K562 (cell line): ENCODE results near the gene MSTO1. TPM values are rescaled to one million over a fixed set of nuclear protein-coding genes. Genes with fewer than 3 reads are reported as not detected.

ENCODE experiments used
- ARID2 ChIP-seq: fragments of 450-650 bp; IDR thresholded peaks from 2 replicates; pipeline ENCODE4 v1.6.1; 2017; ENCODE audit warnings: antibody characterized with exemption, mild to moderate bottlenecking
- ARID4B ChIP-seq: sonication (generic); formaldehyde crosslinking; IDR thresholded peaks from 2 replicates; pipeline ENCODE4 v1.8.0; 2022; ENCODE audit warnings: mild to moderate bottlenecking, missing genetic modification reagents
- FOS ChIP-seq: IDR thresholded peaks from 3 replicates; pipeline ENCODE4 v1.6.1; 2011; ENCODE audit not compliant: insufficient read length; ENCODE audit errors: extremely low read depth
- GABPA ChIP-seq: fragments of 200-800 bp; sonication (Bioruptor generic); conservative IDR thresholded peaks from 2 replicates; pipeline ENCODE4 v1.6.1; 2016; ENCODE audit warnings: low read depth, missing genetic modification characterization, missing compliant biosample characterization
- HNRNPLL ChIP-seq: fragments of 200-400 bp; formaldehyde crosslinking; IDR thresholded peaks from 2 replicates; pipeline ENCODE4 v1.6.1; 2017; ENCODE audit warnings: low read length, low read depth, mild to moderate bottlenecking; ENCODE audit not compliant: poor library complexity, severe bottlenecking
- NR2C1 ChIP-seq, 2 experiments: fragments of 450-650 bp; IDR thresholded peaks; 2 replicates each; pipeline ENCODE4 v1.6.1; 2017; ENCODE audit warnings: mild to moderate bottlenecking in 2 of 2, antibody characterized with exemption in 1 of 2, inconsistent platforms in 1 of 2, missing compliant biosample characterization in 1 of 2, missing genetic modification characterization in 1 of 2
- NRF1 ChIP-seq, 2 experiments: fragments of 450-650 bp; IDR thresholded peaks in 1 of 2; conservative IDR thresholded peaks in 1 of 2; 2 replicates each; pipeline ENCODE4 v1.6.1; 2014; ENCODE audit warnings: mild to moderate bottlenecking in 2 of 2
- TAF7 ChIP-seq: fragments of 450-650 bp; IDR thresholded peaks from 2 replicates; pipeline ENCODE4 v1.6.1; 2016; ENCODE audit warnings: missing genetic modification characterization, missing compliant biosample characterization
- ZBTB5 ChIP-seq: fragments of 450-650 bp; IDR thresholded peaks from 2 replicates; pipeline ENCODE4 v1.6.1; 2017; ENCODE audit warnings: antibody characterized with exemption
- ZNF277 ChIP-seq: fragments of 250-450 bp; sonication (Bioruptor Pico); IDR thresholded peaks from 2 replicates; pipeline ENCODE4 v1.8.0; 2022; ENCODE audit warnings: inconsistent platforms, mild to moderate bottlenecking, moderate library complexity, borderline replicate concordance
- polyA plus RNA-seq, 8 experiments: library from polyadenylated mRNA; depleted of rRNA in 4 of 8; stranded (reverse) in 5 of 8; unstranded in 3 of 8; fragments of >200 nt; fragmentation: Nextera tagmentation in 2 of 8; fragmentation: Illumina TruSeq in 1 of 8; extraction: Ambion mirVana in 2 of 8; extraction: Trizol in 1 of 8; gene quantifications; 2 replicates each; pipeline versions ENCODE4 v1.2.1 to v1.2.3, GENCODE V29; 2011 to 2014; ENCODE audit warnings: inconsistent platforms in 1 of 8, missing spikeins in 1 of 8
- total RNA-seq, 7 experiments: library from RNA; depleted of rRNA in 6 of 7; stranded (reverse); fragments of >200 nt in 6 of 7; fragmentation: Illumina TruSeq in 2 of 7; extraction: Trizol in 2 of 7; gene quantifications; 2 replicates each; pipeline versions ENCODE4 v1.2.1 to v1.2.3, GENCODE V29; 2011 to 2021; ENCODE audit warnings: low replicate concordance in 1 of 7
- TF ChIP-seq, protein P1 (sequence below): fragments of 250-450 bp; sonication (Bioruptor Pico); IDR thresholded peaks from 2 replicates; pipeline ENCODE4 v1.9.0; 2021; ENCODE audit warnings: mild to moderate bottlenecking, inconsistent platforms

The MSTO1 gene
- total and polyA plus RNA-seq, 9 of the 15 experiments (the other 6 are each of a cell fraction or from before 2014, with no cell fraction given) = 18.8 to 71.1 (median 47.3) TPM

- TF ChIP-seq, protein P1, sequence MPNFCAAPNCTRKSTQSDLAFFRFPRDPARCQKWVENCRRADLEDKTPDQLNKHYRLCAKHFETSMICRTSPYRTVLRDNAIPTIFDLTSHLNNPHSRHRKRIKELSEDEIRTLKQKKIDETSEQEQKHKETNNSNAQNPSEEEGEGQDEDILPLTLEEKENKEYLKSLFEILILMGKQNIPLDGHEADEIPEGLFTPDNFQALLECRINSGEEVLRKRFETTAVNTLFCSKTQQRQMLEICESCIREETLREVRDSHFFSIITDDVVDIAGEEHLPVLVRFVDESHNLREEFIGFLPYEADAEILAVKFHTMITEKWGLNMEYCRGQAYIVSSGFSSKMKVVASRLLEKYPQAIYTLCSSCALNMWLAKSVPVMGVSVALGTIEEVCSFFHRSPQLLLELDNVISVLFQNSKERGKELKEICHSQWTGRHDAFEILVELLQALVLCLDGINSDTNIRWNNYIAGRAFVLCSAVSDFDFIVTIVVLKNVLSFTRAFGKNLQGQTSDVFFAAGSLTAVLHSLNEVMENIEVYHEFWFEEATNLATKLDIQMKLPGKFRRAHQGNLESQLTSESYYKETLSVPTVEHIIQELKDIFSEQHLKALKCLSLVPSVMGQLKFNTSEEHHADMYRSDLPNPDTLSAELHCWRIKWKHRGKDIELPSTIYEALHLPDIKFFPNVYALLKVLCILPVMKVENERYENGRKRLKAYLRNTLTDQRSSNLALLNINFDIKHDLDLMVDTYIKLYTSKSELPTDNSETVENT (CRISPR knock-in tag) = 0 out of 2 replicates have a peak, but pooled peaks have one; percentile 42
- TF ChIP-seq GABPA (tag) = 0 out of 2 replicates have a peak, but pooled peaks have one; percentile 19
- no peak for TF ChIP-seq ZBTB5
- peak; percentile 79 to 84 for TF ChIP-seq NRF1 (conservative IDR thresholded peaks at IDR 0.05 in 1 of 2, IDR thresholded peaks at IDR 0.05 in 1 of 2)
- peak; percentile 86 for TF ChIP-seq HNRNPLL
- TF ChIP-seq TAF7 = no peak
- peak; percentile 89 for TF ChIP-seq ARID4B (CRISPR knock-in tag)
- 0 out of 2 replicates have a peak, but pooled peaks have one; percentile 13 for TF ChIP-seq NR2C1 (IDR thresholded peaks at IDR 0.05)
- no peak for TF ChIP-seq NR2C1 (tag; IDR thresholded peaks at IDR 0.05)
- TF ChIP-seq ARID2 = no peak
- peak; percentile 60 for TF ChIP-seq FOS
- no peak for TF ChIP-seq ZNF277 (CRISPR knock-in tag)
Measured at GRCh38 chr1:155609515-155610256, at the start of gene MSTO1 (continued).
